ENCODE measurements around the gene IGFN1.

Gene IGFN1

GRCh38 chr1:201269900-201270410, 79.3 kb downstream of the IGFN1 start:
- no peak for TF ChIP-seq CTCF (IDR thresholded peaks at IDR 0.05)

- no peak for TF ChIP-seq CTCF (IDR thresholded peaks at IDR 0.05)
Measured at GRCh38 chr1:201270616-201271390, 80.2 kb downstream of the IGFN1 start.

- no peak for TF ChIP-seq CTCF (IDR thresholded peaks at IDR 0.05)
Measured at GRCh38 chr1:201272799-201273198, 82.2 kb downstream of the IGFN1 start.

- no peak for TF ChIP-seq CTCF (IDR thresholded peaks at IDR 0.05)
Measured at GRCh38 chr1:201274616-201275252, 84.1 kb downstream of the IGFN1 start.

GRCh38 chr1:201275253-201275666, 84.6 kb downstream of the IGFN1 start:
- no peak for TF ChIP-seq CTCF (IDR thresholded peaks at IDR 0.05)

- no peak for TF ChIP-seq CTCF (IDR thresholded peaks at IDR 0.05)
Measured at GRCh38 chr1:201276891-201277290, 86.3 kb downstream of the IGFN1 start.

- TF ChIP-seq CTCF (IDR thresholded peaks at IDR 0.05): no peak
Measured at GRCh38 chr1:201277441-201277840, 86.8 kb downstream of the IGFN1 start.
